NT2/D1 (cell line): Measurements from ENCODE around the gene CDC42EP3.

Experiments used
- SUZ12 ChIP-seq: IDR thresholded peaks from 2 replicates; pipeline ENCODE4 v1.6.1; 2011; ENCODE audit not compliant: insufficient read length, insufficient read depth; ENCODE audit errors: extremely low read depth
- YY1 ChIP-seq: IDR thresholded peaks from 2 replicates; pipeline ENCODE4 v1.6.1; 2011; ENCODE audit not compliant: insufficient read length, insufficient read depth
- ZNF274 ChIP-seq: IDR thresholded peaks from 2 replicates; pipeline ENCODE4 v1.6.1; 2011; ENCODE audit warnings: mild to moderate bottlenecking, low read depth, low read length

- TF ChIP-seq SUZ12 (no peak), YY1 (no peak), ZNF274 (no peak)
These were observed 7.7 kb upstream of the CDC42EP3 start for GRCh38 chr2:37679072-37679695.
